OCI-LY7 (cell line): ENCODE measurements around the gene EP400. TPM values are rescaled to one million over a fixed set of nuclear protein-coding genes. Genes with fewer than 3 reads are reported as not detected.

Experiments used
- BruUV-seq: library from RNA; stranded (reverse); fragments of 400-500 nt; replicated peaks from 2 replicates; lab custom pipeline; 2021; lab: Mats Ljungman, UMichigan
- CTCF ChIA-PET: fragments of 300-600 bp; sonication (Branson Sonifier 250); formaldehyde crosslinking; loops from one replicate; lab custom pipeline; 2022; ENCODE audit warnings: antibody characterized with exemption; ENCODE audit not compliant: unreplicated experiment; lab: Charles Lee
- POLR2A ChIA-PET: fragments of 300-600 bp; sonication (Branson Sonifier 250); formaldehyde crosslinking; loops from one replicate; lab custom pipeline; 2022; ENCODE audit warnings: antibody characterized with exemption; lab: Charles Lee
- DNase-seq: peaks from one replicate; pipeline ENCODE4 v3.0.0-alpha.2; 2015; ENCODE audit warnings: low spot score
- H2AFZ ChIP-seq: fragments of 200-600 bp; sonication (generic), shearing (Covaris generic); 2 replicates; pipeline ENCODE4 v1.6.1; 2014; ENCODE audit warnings: mild to moderate bottlenecking, antibody characterized with exemption, low read length, moderate library complexity
- H3K27ac ChIP-seq: fragments of 200-600 bp; sonication (generic); 2 replicates; pipeline ENCODE4 v1.5.1; 2014; ENCODE audit warnings: mixed run types, low read depth, mild to moderate bottlenecking, moderate library complexity, low read length, inconsistent platforms; ENCODE audit not compliant: poor library complexity, severe bottlenecking
- H3K36me3 ChIP-seq: fragments of 200-600 bp; sonication (generic); 2 replicates; pipeline ENCODE4 v1.6.1; 2014; ENCODE audit warnings: mild to moderate bottlenecking, antibody characterized with exemption, low read length, moderate library complexity, mixed read lengths; ENCODE audit not compliant: insufficient read depth
- H3K4me1 ChIP-seq: fragments of 200-600 bp; sonication (generic); 2 replicates; pipeline ENCODE4 v1.5.1; 2014; ENCODE audit warnings: mild to moderate bottlenecking, low read length; ENCODE audit not compliant: insufficient read depth, poor library complexity, severe bottlenecking
- H3K4me2 ChIP-seq: fragments of 200-600 bp; sonication (generic); 2 replicates; pipeline ENCODE4 v1.6.1; 2014; ENCODE audit warnings: mild to moderate bottlenecking, low read length
- H3K4me3 ChIP-seq: fragments of 200-600 bp; sonication (generic); 2 replicates; pipeline ENCODE4 v1.5.1; 2014; ENCODE audit warnings: mild to moderate bottlenecking, low read depth, low read length; ENCODE audit not compliant: poor library complexity, severe bottlenecking
- H3K79me2 ChIP-seq: fragments of 200-600 bp; sonication (generic); 2 replicates; pipeline ENCODE4 v1.6.1; 2016; ENCODE audit warnings: low read depth, mild to moderate bottlenecking, low read length, moderate library complexity, mixed read lengths; ENCODE audit not compliant: insufficient read depth
- H3K9me2 ChIP-seq: fragments of 200-600 bp; sonication (generic); 2 replicates; pipeline ENCODE4 v1.6.1; 2016; ENCODE audit warnings: mild to moderate bottlenecking, low read length, mixed read lengths; ENCODE audit not compliant: insufficient read depth
- H3K9me3 ChIP-seq: fragments of 200-600 bp; sonication (generic); 2 replicates; pipeline ENCODE4 v1.6.1; 2014; ENCODE audit warnings: mild to moderate bottlenecking, mixed run types, low read length, mixed read lengths
- H4K20me1 ChIP-seq: fragments of 200-600 bp; sonication (generic); 2 replicates; pipeline ENCODE4 v1.6.1; 2014; ENCODE audit warnings: mild to moderate bottlenecking, antibody characterized with exemption, low read length, moderate library complexity, mixed read lengths; ENCODE audit not compliant: insufficient read depth
- EZH2phosphoT487 ChIP-seq: fragments of 200-600 bp; sonication (generic); IDR thresholded peaks from 2 replicates; pipeline ENCODE4 v1.6.1; 2018; ENCODE audit warnings: low read depth, borderline replicate concordance, mild to moderate bottlenecking, mixed run types, antibody characterized with exemption, low read length, moderate library complexity, mixed read lengths
- intact Hi-C: fragments of 100-400 bp; cut with micrococcal nuclease; formaldehyde crosslinking; loops from one replicate; pipeline ENCODE4 v1.10.0; 2022; ENCODE audit not compliant: unreplicated experiment
- total RNA-seq, 2 experiments: library from RNA; depleted of rRNA in 1 of 2; stranded (reverse); fragments of >200 nt in 1 of 2; shearing (Covaris generic) in 1 of 2; gene quantifications; 2 replicates each; pipeline ENCODE4 v1.2.3, GENCODE V29; 2014 to 2022
- TF ChIP-seq, protein P1 (sequence below): fragments of 200-600 bp; sonication (generic); conservative IDR thresholded peaks from 2 replicates; pipeline ENCODE4 v1.5.1; 2014; ENCODE audit warnings: mild to moderate bottlenecking, antibody characterized with exemption, low read length, moderate library complexity, mixed read lengths

Gene EP400
- total RNA-seq, 2 experiments from 2014 or later = 20.7 to 56.2 TPM

DNA sequence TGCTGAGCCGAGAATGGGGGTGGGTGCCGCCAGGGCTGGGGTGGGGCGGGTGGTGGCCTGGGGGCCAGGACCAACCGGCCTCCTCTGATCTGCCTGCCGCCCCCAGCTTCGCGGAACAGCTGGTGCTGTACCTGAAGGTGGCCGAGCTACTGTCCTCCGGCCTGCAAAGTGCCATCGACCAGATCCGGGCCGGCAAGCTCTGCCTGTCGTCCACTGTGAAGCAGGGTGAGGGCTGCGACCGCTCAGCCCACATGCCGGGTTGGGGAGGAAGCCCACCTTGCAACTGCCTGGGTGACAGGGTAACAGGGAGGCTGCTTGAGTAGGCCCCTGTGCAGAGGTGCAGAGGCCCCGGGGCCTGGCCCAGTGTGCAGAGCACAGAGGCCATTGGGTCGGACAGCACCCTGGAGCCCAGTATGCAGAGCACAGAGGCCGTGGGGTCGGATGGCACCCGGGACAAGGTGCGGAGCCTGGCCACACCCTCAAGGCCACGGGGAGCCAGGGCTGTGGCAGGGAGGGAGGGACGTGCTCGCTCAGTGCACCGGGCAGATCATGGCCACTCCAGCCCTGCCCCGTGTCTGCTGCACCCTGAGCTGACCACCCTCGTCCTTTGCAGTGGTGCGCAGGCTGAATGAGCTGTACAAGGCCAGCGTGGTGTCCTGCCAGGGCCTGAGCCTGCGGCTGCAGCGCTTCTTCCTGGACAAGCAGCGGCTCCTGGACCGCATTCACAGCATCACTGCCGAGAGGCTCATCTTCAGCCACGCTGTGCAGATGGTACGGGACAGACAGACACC lies 30.2 kb upstream of the EP400 start:
- DNase-seq = no peak
- Histone ChIP-seq H3K4me2 (no peak overlapping the region), H3K27ac (no peak overlapping the region), H3K4me3 (no peak overlapping the region), H3K36me3 (no peaks in the 10 kb centered on the region), H3K9me3 (no peaks in the 10 kb centered on the region), H3K4me1 (peaks cover 18% of the 10 kb centered on the region), H2AFZ (no peak overlapping the region), H3K79me2 (no peaks in the 10 kb centered on the region), H4K20me1 (no peaks in the 10 kb centered on the region; the same call in 1 of the 2 replicates), H3K9me2 (no peaks in the 10 kb centered on the region)
- BruUV-seq = no TSS peak
- TF ChIP-seq, protein P1, sequence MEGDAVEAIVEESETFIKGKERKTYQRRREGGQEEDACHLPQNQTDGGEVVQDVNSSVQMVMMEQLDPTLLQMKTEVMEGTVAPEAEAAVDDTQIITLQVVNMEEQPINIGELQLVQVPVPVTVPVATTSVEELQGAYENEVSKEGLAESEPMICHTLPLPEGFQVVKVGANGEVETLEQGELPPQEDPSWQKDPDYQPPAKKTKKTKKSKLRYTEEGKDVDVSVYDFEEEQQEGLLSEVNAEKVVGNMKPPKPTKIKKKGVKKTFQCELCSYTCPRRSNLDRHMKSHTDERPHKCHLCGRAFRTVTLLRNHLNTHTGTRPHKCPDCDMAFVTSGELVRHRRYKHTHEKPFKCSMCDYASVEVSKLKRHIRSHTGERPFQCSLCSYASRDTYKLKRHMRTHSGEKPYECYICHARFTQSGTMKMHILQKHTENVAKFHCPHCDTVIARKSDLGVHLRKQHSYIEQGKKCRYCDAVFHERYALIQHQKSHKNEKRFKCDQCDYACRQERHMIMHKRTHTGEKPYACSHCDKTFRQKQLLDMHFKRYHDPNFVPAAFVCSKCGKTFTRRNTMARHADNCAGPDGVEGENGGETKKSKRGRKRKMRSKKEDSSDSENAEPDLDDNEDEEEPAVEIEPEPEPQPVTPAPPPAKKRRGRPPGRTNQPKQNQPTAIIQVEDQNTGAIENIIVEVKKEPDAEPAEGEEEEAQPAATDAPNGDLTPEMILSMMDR = no peak
- no peak for TF ChIP-seq EZH2phosphoT487
- CTCF ChIA-PET = no interaction called here
- POLR2A ChIA-PET = no interaction called here
- intact Hi-C loops = loop anchor here (10.0 kb wide), 1 partner anchor 145 kb away; no protein-coding TSS in a partner anchor

GRCh38 chr12:131920157-131920508 lies 29.6 kb upstream of the EP400 start:
- TF ChIP-seq, protein P1 = no peak
- no peak for TF ChIP-seq EZH2phosphoT487
- H3K79me2 ChIP-seq = no peaks in the 10 kb centered on the region
- no peaks in the 10 kb centered on the region for H3K36me3 ChIP-seq
- no peaks in the 10 kb centered on the region for H3K9me2 ChIP-seq
- DNase-seq = no peak
- H3K9me3 ChIP-seq = no peaks in the 10 kb centered on the region
- H3K4me1 ChIP-seq = peaks cover 24% of the 10 kb centered on the region
- POLR2A ChIA-PET = interaction anchor here (0.9 kb wide), 1 partner anchor 620 kb away, joined by 3 read pairs; no protein-coding TSS in a partner anchor
- H3K27ac ChIP-seq = no peak overlapping the region
- intact Hi-C loops = loop anchor here (10.0 kb wide), 1 partner anchor 145 kb away; no protein-coding TSS in a partner anchor
- no peaks in the 10 kb centered on the region; the same call in 1 of the 2 replicates for H4K20me1 ChIP-seq
- no peak overlapping the region for H3K4me3 ChIP-seq
- CTCF ChIA-PET = no interaction called here
- H3K4me2 ChIP-seq = no peak overlapping the region
- no peak overlapping the region for H2AFZ ChIP-seq
- BruUV-seq = no TSS peak
